Measurements from ENCODE around the gene MARCHF3.
A peak's percentile ranks its signal among the peaks of the same experiment; 100 is the strongest.
"Not testable (repeated sequence)": the region's sequence is repeated elsewhere in the genome, so short reads cannot be mapped to it uniquely, and the experiment has no call there.

The MARCHF3 gene, protein sequence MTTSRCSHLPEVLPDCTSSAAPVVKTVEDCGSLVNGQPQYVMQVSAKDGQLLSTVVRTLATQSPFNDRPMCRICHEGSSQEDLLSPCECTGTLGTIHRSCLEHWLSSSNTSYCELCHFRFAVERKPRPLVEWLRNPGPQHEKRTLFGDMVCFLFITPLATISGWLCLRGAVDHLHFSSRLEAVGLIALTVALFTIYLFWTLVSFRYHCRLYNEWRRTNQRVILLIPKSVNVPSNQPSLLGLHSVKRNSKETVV

DNA sequence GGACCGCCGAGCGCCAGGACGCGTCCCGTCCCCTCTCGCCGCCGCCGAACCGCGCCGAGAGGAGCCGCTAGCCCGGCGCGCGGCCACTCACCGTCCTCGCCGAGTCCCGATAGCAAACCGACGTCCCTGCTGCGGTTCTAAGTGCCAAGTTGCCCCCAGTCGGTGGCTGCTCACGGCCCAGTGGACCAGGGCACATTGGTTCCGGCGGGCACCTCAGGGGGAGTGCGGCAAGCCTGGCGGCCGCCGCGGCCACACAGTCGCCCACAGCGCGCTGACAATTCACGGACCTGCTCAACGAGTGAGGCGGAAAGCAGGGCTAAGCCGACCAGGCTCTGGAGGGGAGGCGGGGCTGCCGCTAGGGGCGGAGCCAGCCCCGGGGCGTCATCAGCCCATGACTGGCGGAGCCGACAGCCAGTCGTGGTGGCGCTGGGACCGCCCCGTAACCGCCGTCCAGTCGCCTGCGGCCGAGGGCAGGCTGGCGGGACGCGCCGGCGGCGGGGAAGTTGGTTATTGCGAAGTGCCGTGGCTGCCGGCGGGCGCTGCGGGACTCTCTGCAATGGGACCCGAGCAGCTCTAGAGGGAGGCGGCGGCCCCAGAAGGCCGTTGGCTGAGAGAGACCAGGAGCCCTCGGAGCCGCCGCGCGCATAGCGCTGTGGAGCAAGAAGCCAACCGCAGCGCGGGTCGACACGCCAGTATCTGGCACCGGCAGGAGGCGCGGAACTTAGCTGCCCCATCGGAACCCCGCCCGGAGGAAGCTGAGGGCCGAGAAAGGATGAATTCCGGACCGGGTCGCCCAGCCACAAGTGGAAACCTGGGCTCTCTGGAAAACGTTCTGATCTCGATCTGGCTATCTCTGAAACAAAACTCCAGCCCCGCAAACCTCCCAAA is at the start of gene MARCHF3:
Gene MARCHF3 (minus strand): TSS at position 300 of the 888 bp plus-strand sequence. CDS start 112,387 bp downstream, outside the sequence.
- DNase-seq (ENCODE audit: low read depth, low spot score): peak; percentile 79

DNA sequence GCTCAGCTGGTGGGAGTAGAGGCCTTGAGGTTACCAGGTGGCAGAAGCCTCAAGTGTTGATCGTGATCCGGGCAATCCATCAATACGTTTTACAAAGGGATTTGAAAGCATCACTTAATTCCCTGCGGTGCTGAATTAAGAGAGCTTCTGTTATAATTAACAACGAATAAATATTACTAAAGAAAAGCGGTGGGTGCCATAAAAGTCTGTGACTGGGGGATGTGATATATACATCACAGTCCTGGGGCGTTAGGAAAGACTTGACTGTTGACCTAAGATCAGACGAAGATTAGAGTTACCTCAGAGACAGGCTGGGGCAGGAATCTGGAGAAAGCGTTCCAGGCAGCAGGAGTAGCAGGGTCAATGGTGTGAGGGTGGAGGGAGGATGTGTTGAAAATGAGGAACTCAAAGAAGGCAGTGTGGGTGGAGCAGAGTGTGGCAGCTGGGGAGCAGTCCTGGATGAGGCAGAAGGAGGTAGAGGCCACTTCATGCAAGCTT is 49.7 kb upstream of the MARCHF3 start:
- DNase-seq (ENCODE audit: low read depth, low spot score): peak; percentile 20

DNA sequence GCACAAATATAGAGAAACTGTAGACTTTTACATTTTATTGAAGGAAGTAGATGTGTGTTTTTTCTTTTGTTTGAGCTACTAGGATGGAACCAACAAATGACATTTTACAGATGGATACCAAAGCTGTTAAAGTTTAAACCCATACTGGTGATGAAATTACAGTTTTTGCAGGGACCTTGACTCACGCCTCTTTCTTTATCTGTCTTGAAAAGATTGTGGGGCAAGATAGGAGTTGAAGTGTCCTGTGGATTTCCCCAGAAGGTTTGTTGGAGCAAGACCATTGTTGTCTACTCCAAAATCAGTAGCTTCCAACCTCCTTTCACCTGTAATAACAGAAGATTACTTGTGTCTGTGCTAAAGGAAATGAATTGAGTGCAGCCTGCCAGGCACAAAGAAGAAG is 47.0 kb upstream of the MARCHF3 start:
- no peak for DNase-seq (ENCODE audit: low read depth, low spot score)

DNA sequence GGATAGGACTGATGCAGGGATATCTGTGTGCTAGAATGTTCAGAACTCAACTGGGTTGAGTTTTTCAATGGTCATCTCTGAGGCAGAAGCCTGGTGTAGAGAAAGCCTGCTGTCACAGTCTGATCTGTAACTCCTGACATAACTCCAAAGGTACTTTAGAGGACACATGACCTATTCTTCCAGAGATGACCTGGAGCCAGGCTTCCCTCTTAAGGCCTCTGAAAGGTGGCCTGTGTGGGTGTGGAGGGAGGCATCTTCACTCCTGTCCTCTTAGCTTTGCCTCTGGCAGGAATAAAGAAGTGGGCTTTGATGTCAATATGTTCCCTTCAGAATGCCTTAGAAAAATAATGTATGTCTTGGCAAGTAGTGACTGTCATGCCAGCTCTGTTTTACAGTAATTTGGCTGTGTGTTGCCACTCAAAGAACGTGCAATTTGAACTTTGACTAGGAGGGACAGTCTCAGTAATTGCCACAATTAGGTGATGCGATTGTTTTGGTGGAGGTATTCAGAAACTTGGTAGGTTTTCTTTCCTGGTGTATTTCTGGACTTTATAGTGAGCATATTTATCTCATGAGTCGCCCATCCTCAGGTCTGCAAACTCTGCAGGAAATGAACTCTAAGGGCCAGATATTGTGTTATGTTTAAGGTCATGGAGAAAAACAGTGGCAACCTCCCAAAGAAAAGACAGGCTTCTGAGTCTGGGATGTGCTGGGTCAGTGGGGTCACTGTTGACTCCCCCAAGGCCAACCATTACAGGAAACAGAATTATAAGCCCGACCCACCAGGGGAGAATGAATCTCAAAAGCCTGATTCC is 46.2 kb upstream of the MARCHF3 start:
- no peak for DNase-seq (ENCODE audit: low read depth, low spot score)

DNA sequence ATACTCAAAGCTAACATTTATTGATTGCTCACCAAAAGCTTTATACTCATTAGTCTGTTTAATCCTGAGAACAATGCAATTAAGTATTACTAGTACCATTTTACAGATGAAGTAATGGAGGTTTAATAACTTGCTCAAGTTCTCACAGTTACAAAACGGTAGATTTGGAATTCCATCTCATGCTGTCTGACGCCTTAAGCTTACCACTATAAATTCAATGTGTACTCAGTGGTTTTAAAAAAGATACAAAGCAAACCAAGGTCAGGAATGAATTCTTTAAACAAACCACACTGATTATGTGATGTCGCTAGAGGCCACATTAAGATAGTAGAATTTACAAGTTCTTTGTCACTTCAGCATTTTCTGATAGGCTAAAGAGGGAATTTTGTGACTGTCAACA is 44.1 kb upstream of the MARCHF3 start:
- no peak for DNase-seq (ENCODE audit: low read depth, low spot score)

DNA sequence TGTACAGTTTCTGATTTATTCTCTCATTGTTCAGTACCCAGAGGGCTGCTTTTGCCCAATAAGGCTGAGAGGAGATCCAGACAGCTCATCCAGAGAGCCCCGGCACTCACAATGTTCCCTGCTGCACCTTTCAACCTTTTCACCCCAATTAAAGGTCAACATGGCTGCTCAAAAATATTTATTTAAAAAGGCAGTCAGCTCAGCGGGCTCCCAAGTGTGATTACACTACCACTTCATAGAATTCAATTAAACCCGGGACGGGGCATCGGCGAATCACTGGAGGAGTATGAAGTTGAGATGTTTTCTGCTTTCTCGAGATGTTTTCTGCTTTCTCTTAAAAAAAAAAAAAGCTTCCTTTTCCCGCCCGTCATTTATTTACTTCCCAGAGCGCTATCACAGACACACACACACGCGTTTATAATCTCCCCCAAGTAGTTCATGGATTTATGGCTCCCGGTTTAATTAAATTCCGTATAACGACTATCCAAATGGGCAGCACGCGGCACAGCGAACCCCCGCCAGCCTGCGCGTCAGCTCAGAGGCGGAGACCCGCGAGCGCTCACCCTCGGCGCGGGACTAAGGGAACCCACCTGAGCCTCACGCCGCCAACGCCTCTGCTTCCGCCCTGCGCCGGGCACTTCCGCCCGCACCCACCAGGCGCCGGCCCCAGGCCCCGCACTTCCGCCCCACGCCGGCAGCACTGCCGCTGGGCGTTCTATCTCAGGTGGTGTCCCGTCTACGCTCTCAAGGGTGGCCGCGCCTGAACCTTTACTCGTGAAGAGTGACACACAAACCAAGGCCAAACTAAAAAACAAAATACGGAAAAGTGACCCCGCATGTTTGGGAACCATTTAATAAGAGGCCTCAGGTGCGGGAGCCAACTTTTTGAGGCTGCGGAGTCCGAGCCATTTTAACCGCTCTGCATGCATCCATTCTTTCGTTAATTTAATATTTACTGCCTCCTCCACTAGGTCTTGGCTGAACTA is 42.8 kb upstream of the MARCHF3 start, which contains the start of gene C5orf63:
Gene C5orf63 (minus strand): TSS at position 642 of the 986 bp plus-strand sequence. CDS start 14,507 bp downstream, outside the sequence.
- no peak for DNase-seq (ENCODE audit: low read depth, low spot score)

DNA sequence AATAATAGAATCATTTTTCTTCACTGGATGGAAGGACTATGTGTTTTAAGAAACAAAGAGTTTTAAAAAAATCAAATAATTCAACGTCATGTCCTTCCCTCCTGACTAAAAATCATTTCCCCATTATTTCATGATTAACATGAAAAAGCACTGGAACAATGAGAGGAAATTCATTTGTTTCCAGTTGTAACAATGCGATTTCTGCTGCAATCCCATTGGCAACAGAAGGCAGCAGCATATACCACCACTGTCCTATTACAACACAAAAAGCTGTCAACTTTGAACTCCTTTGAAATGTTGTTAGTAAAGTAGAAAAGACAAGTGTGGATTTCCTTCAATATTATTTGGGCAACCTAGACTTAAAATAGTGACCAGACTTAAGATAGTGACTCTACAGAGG is 39.9 kb upstream of the MARCHF3 start:
- no peak for DNase-seq (ENCODE audit: low read depth, low spot score)

DNA sequence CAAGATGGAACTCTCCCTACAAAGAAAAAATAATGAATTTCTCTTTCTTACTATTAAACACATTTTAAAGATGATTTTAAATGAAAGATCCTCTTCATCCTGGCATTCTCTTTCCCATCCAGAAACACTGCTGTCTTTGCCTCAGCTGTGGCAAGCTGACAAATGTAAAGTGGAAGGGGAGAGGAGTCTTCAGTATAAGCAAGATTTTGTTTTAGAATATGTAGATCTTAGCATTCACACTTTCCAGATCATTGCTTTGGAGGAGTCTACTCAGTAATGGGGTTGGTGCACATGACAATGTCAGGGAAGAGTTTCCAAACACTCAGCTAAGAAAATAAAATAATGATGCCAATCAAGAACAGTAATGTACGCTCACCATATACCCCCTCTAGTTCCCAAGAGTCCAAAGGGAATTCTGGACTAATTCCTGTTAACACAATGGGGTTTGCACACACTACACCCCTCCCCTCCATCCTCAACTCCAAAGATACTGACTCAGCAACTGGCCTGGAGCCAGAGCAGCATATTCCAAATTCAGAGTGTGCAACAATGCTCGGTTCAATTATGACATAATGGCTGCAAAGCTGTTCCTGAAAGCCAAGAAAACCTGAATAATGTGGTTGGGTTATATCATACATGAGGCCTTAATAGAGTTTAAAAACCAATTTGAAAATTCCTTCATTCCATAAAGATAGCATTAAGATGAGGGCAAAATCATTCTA is 38.3 kb upstream of the MARCHF3 start:
- no peak for DNase-seq (ENCODE audit: low read depth, low spot score)

DNA sequence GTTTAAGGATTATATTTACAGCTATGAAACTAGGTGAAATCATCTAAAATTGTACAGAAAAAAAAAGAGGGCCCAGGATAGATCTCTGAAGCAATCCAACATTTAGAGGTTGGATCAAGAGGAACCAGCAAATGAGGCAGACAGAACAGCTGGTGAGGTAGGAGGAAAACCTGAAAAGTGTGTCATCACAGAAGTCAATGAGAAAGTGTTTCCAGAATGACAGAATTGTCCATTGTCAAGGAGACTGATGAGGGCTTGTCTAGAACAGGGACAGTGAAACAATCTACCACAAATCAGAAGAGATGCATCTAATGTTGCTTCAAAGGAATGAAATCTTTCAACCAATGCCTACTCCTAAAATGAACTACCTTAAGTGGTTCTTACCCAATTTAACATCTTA is 36.4 kb upstream of the MARCHF3 start:
- DNase-seq (ENCODE audit: low read depth, low spot score): no peak

DNA sequence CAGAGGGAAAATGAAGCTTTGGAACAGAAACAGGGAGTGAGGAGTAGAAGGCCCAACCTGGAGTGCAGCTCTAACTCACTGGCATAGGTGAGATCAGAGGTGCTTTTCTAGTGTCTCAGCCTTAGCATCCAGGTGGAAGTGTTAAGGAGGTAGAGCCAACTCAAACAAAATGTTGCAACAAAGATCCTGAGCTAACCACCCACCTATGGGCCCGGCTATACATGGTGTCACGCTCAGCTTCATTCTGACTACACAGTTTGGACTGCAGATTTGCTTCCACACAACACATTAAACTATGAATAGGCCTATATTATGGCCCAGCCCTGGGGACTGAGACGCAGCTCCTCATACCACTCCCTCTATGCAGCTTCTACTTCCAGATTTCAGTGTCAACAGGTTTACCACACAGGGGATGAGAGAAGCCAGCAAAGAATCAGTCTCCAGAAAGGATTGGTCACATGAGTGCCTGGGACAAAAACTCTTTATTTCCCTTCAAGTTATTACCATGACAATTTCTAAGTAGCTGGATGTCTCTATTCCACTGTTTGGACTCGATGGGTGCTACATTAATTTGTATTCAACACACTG is 34.0 kb upstream of the MARCHF3 start:
- no peak for DNase-seq (ENCODE audit: low read depth, low spot score)

DNA sequence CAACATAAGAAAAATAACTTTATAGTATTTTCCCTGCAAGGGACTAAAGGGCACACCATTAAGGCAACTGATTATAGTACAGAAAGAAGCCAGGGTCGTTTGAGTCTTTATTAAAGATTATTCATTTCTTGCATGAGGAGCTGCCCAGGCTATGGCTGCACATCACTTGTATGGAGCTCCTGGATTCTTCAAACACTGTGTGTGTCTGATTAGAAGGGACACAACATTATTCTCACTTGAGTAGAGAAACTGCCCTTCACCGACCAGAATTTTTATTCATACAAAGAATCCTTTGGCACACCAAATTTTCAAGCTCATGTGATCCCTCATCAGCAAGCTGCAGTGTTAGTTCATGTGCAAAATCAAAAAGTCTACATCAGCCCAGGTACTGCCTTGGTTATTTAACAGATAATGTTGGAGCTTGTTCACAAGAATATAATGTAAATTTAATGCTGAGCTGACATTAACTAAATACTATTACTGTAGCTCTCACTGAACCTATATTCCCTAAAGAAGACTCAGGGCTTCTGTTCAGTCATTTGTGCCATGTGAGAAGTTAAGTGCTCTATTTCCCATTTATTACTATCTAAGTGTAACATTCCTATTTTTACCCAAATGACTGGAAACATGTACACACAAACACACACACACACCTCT is 33.0 kb upstream of the MARCHF3 start:
- no peak for DNase-seq (ENCODE audit: low read depth, low spot score)

DNA sequence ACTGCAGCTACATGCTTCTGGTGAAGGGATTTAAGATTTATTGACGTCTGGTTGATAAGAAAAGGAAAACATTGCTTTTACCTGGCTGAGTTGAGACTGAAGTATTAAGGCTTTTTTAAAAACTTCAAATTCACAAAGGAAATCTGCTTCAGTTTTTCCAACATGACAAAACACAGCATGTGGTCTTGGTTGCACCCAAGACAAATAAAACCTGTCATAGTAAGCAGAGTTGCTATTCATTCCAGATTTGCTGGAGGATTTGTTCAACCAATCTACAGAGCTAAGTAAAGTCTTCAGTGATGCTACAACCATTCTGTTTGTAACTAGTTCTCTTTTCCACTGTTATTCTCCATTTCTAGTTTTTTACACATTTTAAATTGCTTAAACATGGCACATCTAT is 31.6 kb upstream of the MARCHF3 start:
- no peak for DNase-seq (ENCODE audit: low read depth, low spot score)

DNA sequence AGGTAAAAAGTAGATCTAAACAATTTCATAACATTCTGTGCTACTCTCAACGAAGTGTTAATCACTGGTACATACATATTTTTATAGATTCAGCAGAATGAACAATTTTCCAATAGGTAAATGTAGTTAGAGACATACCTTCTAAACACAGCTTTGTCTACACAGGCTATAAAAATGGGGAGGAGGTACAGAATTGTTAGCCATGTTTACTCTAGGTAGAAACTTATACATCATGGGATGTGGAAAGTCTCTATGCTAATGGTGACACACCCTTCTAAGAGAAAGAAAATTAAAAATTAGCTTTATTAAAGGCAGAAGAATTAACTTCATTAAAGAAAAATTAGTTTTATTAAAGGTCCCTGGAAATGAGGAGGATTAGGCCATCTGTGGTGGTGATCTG is 31.2 kb upstream of the MARCHF3 start:
- no peak for DNase-seq (ENCODE audit: low read depth, low spot score)

DNA sequence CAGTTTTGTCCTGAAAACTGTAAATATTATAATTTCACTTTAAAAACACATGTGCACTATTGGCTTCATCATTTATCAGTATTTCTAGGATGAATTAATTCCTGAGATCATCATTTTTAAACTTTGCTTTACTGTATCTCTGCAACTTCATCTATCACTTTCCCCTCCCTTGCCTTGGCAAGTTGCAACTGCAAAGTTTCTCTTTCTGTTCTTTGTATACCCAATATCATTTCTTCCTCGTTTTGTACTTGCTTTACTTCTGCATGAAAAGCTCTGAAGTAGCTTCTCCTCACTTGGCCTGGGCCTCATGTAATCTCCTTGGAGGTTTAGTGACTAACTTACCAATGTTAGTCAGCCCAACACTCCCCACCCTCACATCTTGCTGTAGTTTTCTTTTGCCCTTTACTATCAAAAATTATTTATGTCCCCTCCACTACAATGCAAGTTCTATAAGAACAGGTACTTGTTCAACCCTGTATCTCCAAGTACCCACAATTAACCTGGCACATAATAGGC is 30.2 kb upstream of the MARCHF3 start:
- DNase-seq (ENCODE audit: low read depth, low spot score): no peak

DNA sequence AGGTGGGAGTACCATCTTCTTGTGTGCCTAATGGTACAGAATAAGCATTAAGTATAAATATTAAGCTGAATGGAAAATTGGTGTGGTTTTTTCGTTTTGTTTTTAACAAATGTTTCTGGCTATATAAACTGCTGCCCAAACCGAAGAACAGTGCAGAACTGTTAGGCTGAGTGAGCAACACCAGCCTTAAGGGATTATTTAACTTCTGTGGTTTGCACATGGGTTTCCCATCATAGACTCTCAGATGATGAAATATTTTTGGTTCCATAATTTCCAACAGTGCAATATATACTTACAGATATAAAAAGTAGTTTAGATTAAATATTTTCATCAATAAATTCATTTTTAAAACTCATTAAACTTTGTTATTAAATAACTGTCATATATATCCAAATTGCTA is 26.5 kb upstream of the MARCHF3 start:
- no peak for DNase-seq (ENCODE audit: low read depth, low spot score)

DNA sequence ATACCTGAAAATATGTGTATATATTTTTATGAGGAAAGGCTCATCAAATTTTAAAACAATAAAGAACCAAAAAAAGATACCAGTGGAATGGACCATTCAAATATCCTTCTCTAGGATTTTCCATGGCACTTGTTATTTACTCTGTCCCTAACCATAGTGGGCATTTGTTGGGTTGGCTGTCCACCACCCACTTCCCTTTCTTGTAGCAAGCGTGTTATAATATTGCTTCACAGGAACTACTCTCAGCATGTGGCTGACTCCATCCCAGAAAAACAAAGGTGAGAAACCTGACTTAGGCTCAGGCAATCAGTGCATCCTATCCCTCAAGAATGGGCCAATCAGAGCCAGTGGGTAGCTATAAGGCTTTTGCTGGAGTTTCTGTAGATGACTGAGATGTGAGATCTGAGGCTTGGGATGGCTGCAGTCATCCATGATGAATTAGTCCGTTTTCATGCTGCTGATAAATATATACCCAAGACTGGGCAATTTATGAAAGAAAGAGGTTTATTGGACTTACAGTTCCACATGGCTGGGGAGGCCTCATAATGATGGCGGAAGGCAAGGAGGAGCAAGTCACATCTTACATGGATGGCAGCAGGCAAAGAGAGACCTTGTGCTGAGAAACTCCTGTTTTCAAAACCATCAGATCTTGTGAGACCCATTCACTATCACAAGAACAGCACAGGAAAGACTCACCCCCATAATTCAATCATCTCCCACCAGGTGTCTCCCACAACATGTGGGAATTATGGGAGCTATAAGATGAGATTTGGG is 25.7 kb upstream of the MARCHF3 start:
- no peak for DNase-seq (ENCODE audit: low read depth, low spot score)

DNA sequence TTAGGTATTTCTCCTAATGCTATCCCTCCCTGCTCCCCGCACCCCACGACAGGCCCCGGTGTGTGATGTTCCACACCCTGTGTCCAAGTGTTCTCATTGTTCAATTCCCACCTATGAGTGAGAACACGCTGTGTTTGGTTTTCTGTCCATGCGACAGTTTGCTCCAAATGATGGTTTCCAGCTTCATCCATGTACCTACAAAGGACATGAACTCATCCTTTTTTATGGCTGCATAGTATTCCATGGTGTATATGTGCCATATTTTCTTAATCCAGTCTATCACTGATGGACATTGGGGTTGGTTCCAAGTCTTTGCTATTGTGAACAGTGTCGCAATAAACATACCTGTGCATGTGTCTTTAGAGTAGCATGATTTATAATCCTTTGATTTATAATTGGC is 23.2 kb upstream of the MARCHF3 start:
- DNase-seq (ENCODE audit: low read depth, low spot score): not testable (repeated sequence)

DNA sequence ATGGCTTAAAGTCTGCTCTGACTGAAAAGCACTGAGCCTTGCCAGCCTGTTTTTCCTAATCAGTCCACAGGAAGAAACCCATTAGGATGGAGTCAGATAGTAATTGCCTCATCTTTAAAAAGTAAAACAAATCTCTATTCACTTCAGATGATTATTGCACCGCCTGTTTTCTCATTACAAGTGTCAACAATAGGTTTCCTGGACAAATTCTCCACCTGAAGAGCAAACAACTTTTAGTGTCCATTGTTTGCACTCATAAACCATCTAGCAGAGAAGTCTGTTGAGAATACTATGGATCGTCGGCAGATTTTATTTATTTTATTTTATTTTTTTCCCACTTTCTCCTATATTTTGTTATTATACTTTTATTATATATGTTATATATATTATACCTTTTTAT is 22.7 kb upstream of the MARCHF3 start:
- DNase-seq (ENCODE audit: low read depth, low spot score): no peak
